ENCODE data around the gene LMO1.

DNA sequence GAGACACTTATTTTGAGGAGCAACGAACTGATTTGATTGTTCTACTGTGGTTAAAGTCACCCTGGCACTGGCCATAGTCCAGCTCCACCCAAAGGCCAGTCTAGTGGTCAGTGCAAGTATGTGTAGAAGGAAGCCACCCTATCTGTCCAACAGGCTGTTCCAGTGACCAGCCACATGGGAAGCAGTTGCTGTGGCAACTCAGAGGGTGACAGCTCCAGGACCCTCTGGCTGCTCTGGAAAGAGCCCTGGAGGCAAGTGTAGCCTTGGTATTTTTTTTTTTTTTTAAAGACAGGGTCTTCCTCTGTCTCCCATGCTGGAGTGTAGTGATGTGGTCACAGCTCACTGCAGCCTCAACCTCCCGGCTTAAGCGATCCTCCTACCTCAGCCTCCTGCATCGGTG is 27.8 kb downstream of the LMO1 start:
- TF ChIP-seq, protein P1, sequence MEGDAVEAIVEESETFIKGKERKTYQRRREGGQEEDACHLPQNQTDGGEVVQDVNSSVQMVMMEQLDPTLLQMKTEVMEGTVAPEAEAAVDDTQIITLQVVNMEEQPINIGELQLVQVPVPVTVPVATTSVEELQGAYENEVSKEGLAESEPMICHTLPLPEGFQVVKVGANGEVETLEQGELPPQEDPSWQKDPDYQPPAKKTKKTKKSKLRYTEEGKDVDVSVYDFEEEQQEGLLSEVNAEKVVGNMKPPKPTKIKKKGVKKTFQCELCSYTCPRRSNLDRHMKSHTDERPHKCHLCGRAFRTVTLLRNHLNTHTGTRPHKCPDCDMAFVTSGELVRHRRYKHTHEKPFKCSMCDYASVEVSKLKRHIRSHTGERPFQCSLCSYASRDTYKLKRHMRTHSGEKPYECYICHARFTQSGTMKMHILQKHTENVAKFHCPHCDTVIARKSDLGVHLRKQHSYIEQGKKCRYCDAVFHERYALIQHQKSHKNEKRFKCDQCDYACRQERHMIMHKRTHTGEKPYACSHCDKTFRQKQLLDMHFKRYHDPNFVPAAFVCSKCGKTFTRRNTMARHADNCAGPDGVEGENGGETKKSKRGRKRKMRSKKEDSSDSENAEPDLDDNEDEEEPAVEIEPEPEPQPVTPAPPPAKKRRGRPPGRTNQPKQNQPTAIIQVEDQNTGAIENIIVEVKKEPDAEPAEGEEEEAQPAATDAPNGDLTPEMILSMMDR (IDR thresholded peaks at IDR 0.05), result no peak
- TF ChIP-seq POLR2A (IDR thresholded peaks at IDR 0.05), result no peak
